HCT116 (cell line): ENCODE results near the gene PLCB1. TPM values are rescaled to one million over a fixed set of nuclear protein-coding genes. Genes with fewer than 3 reads are reported as not detected.

Experiments used
- ATAC-seq: fragments of 200-7000 bp; cut with Tn5 transposase; 2 replicates; pipeline ENCODE4 v1.9.1; 2020; ENCODE audit warnings: mild to moderate bottlenecking, moderate library complexity
- BruUV-seq: library from RNA; stranded (reverse); fragments of 400-500 nt; replicated peaks from 2 replicates; lab custom pipeline; 2021; lab: Mats Ljungman, UMichigan
- CTCF ChIA-PET: fragments of 300-600 bp; sonication (Branson Sonifier 250); formaldehyde crosslinking; loops from one replicate; lab custom pipeline; 2021; ENCODE audit warnings: antibody characterized with exemption; lab: Charles Lee
- POLR2A ChIA-PET: fragments of 300-600, 350-600 bp; sonication (Branson Sonifier 250); formaldehyde crosslinking; loops from one replicate; lab custom pipeline; 2021; ENCODE audit warnings: antibody characterized with exemption; lab: Charles Lee
- RAD21 ChIA-PET, 2 experiments: fragments of 300-600 bp; sonication (Branson Sonifier 250); formaldehyde crosslinking; loops; one replicate each; lab custom pipeline; 2023; ENCODE audit warnings: low total read pairs in 2 of 2; ENCODE audit not compliant: uncharacterized antibody in 2 of 2, unreplicated experiment in 2 of 2, low non-redundant PET in 1 of 2; lab: Charles Lee
- DNase-seq: peaks from one replicate; pipeline ENCODE4 v3.0.0-alpha.2; 2010; ENCODE audit warnings: low read depth, low spot score
- H2AFZ ChIP-seq: fragments of 200-600 bp; shearing (Covaris generic), sonication (generic); 2 replicates; pipeline ENCODE4 v1.6.1; 2017; ENCODE audit warnings: low read depth, mixed run types, mixed read lengths, antibody characterized with exemption, low read length; ENCODE audit not compliant: poor library complexity, severe bottlenecking
- H3K27ac ChIP-seq: 2 replicates; pipeline ENCODE4 v1.5.1; 2012; ENCODE audit warnings: low read depth, low read length
- H3K27me3 ChIP-seq: fragments of 200-600 bp; sonication (generic); 2 replicates; pipeline ENCODE4 v1.6.1; 2016; ENCODE audit warnings: mixed run types, low read length, mixed read lengths; ENCODE audit not compliant: insufficient read depth
- H3K36me3 ChIP-seq, 2 experiments: fragments of 200-500 bp in 1 of 2; fragments of 200-600 bp in 1 of 2; sonication (Bioruptor generic) in 1 of 2; sonication (generic) in 1 of 2; 2 replicates each; pipeline versions ENCODE4 v1.5.1 to v1.6.1; 2014 to 2016; ENCODE audit warnings: low read length in 2 of 2, inconsistent platforms in 1 of 2, mixed read lengths in 1 of 2, mixed run types in 1 of 2; ENCODE audit not compliant: insufficient read depth in 2 of 2, control insufficient read depth in 1 of 2
- H3K4me1 ChIP-seq, 2 experiments: fragments of 200-600 bp in 1 of 2; sonication (generic) in 1 of 2; 2 replicates each; pipeline versions ENCODE4 v1.5.1 to v1.6.1; 2012 to 2017; ENCODE audit warnings: low read length in 2 of 2, inconsistent platforms in 1 of 2, mild to moderate bottlenecking in 1 of 2, mixed read lengths in 1 of 2, mixed run types in 1 of 2, moderate library complexity in 1 of 2; ENCODE audit not compliant: insufficient read depth in 2 of 2, control insufficient read depth in 1 of 2
- H3K4me2 ChIP-seq: fragments of 200-600 bp; sonication (generic); 2 replicates; pipeline ENCODE4 v1.6.1; 2017; ENCODE audit warnings: mixed run types, low read length, mixed read lengths
- H3K4me3 ChIP-seq, 2 experiments: fragments of 200-600 bp in 1 of 2; sonication (generic) in 1 of 2; replicated peaks in 1 of 2; 2 replicates each; pipeline ENCODE4 v1.5.1; 2011 to 2016; ENCODE audit warnings: low read length in 2 of 2, control low read depth in 1 of 2, low read depth in 1 of 2, mild to moderate bottlenecking in 1 of 2, mixed read lengths in 1 of 2, mixed run types in 1 of 2
- H3K79me2 ChIP-seq: fragments of 200-600 bp; sonication (generic); 2 replicates; pipeline ENCODE4 v1.6.1; 2017; ENCODE audit warnings: mild to moderate bottlenecking, mixed run types, low read length, moderate library complexity, mixed read lengths; ENCODE audit not compliant: insufficient read depth
- H3K9ac ChIP-seq: fragments of 200-600 bp; sonication (generic); 2 replicates; pipeline ENCODE4 v1.6.1; 2016; ENCODE audit warnings: low read length, mixed read lengths
- H3K9me2 ChIP-seq: fragments of 200-600 bp; sonication (generic), shearing (Covaris generic); 2 replicates; pipeline ENCODE4 v1.6.1; 2017; ENCODE audit warnings: mixed run types, mild to moderate bottlenecking, moderate library complexity; ENCODE audit not compliant: insufficient read depth
- H3K9me3 ChIP-seq, 2 experiments: fragments of 200-500 bp in 1 of 2; fragments of 200-600 bp in 1 of 2; sonication (Bioruptor generic) in 1 of 2; sonication (generic) in 1 of 2; 2 replicates each; pipeline ENCODE4 v1.6.1; 2014 to 2017; ENCODE audit warnings: low read length in 2 of 2, mixed read lengths in 2 of 2, inconsistent platforms in 1 of 2, low read depth in 1 of 2, mild to moderate bottlenecking in 1 of 2, mixed run types in 1 of 2, moderate library complexity in 1 of 2; ENCODE audit not compliant: control insufficient read depth in 1 of 2, insufficient read depth in 1 of 2
- H4K20me1 ChIP-seq: fragments of 200-600 bp; sonication (generic), shearing (Covaris generic); 2 replicates; pipeline ENCODE4 v1.6.1; 2017; ENCODE audit warnings: mixed run types, mild to moderate bottlenecking, moderate library complexity; ENCODE audit not compliant: insufficient read depth
- CBX3 ChIP-seq: IDR thresholded peaks from 2 replicates; pipeline ENCODE4 v1.6.1; 2012; ENCODE audit warnings: low read depth
- CEBPB ChIP-seq: IDR thresholded peaks from 2 replicates; pipeline ENCODE4 v1.6.1; 2012; ENCODE audit warnings: low read depth
- EZH2 ChIP-seq: fragments of 200-600 bp; sonication (generic); IDR thresholded peaks from 2 replicates; pipeline ENCODE4 v1.6.1; 2017; ENCODE audit warnings: antibody characterized with exemption, mixed run types
- EZH2phosphoT487 ChIP-seq: fragments of 200-600 bp; IDR thresholded peaks from 2 replicates; pipeline ENCODE4 v1.6.1; 2018; ENCODE audit warnings: antibody characterized with exemption, borderline replicate concordance
- JUND ChIP-seq: IDR thresholded peaks from 2 replicates; pipeline ENCODE4 v1.6.1; 2012
- POLR2A ChIP-seq: IDR thresholded peaks from 2 replicates; pipeline ENCODE4 v1.7.0; 2011; ENCODE audit warnings: borderline replicate concordance; ENCODE audit not compliant: insufficient read depth, insufficient read length; ENCODE audit errors: extremely low read depth
- POLR2AphosphoS5 ChIP-seq: IDR thresholded peaks from 2 replicates; pipeline ENCODE4 v1.6.1; 2011; ENCODE audit warnings: mild to moderate bottlenecking, low read depth, low read length, moderate library complexity
- RAD21 ChIP-seq: IDR thresholded peaks from 2 replicates; pipeline ENCODE4 v1.6.1; 2012; ENCODE audit warnings: low read depth, mild to moderate bottlenecking
- SIN3A ChIP-seq: IDR thresholded peaks from 2 replicates; pipeline ENCODE4 v1.6.1; 2012; ENCODE audit warnings: low read depth
- SP1 ChIP-seq: IDR thresholded peaks from 2 replicates; pipeline ENCODE4 v1.6.1; 2012; ENCODE audit warnings: low read depth
- TCF7L2 ChIP-seq: IDR thresholded peaks from 2 replicates; pipeline ENCODE4 v1.7.0; 2011; ENCODE audit warnings: borderline replicate concordance, inconsistent platforms; ENCODE audit not compliant: insufficient read depth, insufficient read length; ENCODE audit errors: extremely low read depth
- YY1 ChIP-seq: IDR thresholded peaks from 2 replicates; pipeline ENCODE4 v1.6.1; 2011; ENCODE audit warnings: low read length, low read depth, moderate library complexity, mild to moderate bottlenecking; ENCODE audit not compliant: insufficient replicate concordance; ENCODE audit errors: extremely low read depth
- ZFX ChIP-seq: fragments of 450-650 bp; IDR thresholded peaks from 2 replicates; pipeline ENCODE4 v1.6.1; 2017
- ZNF274 ChIP-seq: fragments of 200-500 bp; sonication (Bioruptor generic); IDR thresholded peaks from 2 replicates; pipeline ENCODE4 v1.6.1; 2014; ENCODE audit warnings: mild to moderate bottlenecking, low read depth, low read length, inconsistent platforms
- intact Hi-C: fragments of 100-400 bp; cut with micrococcal nuclease; formaldehyde crosslinking; loops from 2 replicates; pipeline ENCODE4 v1.10.0; 2022
- total RNA-seq: library from RNA; stranded (reverse); gene quantifications from one replicate; pipeline ENCODE4 v1.2.1, GENCODE V29; 2021; ENCODE audit not compliant: unreplicated experiment
- TF ChIP-seq, protein P1 (sequence below), 3 experiments: fragments of 200-600 bp in 1 of 3; sonication (generic) in 1 of 3; IDR thresholded peaks in 2 of 3; conservative IDR thresholded peaks in 1 of 3; 2 replicates each; pipeline ENCODE4 v1.5.1; 2012 to 2017; ENCODE audit warnings: low read depth in 2 of 3, low read length in 2 of 3, antibody characterized with exemption in 1 of 3, borderline replicate concordance in 1 of 3, control low read depth in 1 of 3, mild to moderate bottlenecking in 1 of 3, mixed read lengths in 1 of 3, mixed run types in 1 of 3, moderate library complexity in 1 of 3; ENCODE audit not compliant: insufficient read depth in 1 of 3
- TF ChIP-seq, protein P2 (sequence below): IDR thresholded peaks from 2 replicates; pipeline ENCODE4 v1.6.1; 2012; ENCODE audit warnings: low read depth
- TF ChIP-seq, protein P3 (sequence below): IDR thresholded peaks from 2 replicates; pipeline ENCODE4 v1.6.1; 2012
- TF ChIP-seq, protein P4 (sequence below): IDR thresholded peaks from 2 replicates; pipeline ENCODE4 v1.6.1; 2012
- TF ChIP-seq, protein P5 (sequence below): IDR thresholded peaks from 2 replicates; pipeline ENCODE4 v1.6.1; 2011; ENCODE audit warnings: mild to moderate bottlenecking, low read length, moderate library complexity; ENCODE audit not compliant: insufficient replicate concordance; ENCODE audit errors: extremely low read depth

PLCB1 gene
- total RNA-seq, 1 experiment from 2014 or later = 15.8 TPM

DNA sequence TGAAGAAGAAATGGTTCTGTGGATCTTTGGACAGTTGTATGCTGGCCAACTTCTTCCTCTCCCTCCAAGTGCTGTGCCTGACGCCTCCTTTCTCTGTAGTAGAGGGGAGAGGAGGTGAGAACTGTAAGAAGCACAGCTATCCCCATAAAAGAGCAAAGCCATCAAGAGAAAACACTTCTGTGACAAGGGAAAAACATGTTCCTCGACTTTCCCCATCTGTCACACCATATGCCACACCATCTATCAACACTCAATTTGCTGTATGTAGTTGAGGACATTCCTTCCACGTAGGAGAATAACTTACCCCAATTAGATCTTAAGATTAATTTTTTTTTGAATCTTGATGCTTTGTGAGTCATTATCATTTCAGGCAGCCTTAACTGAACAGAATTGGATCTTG, 780.7 kb downstream of the PLCB1 start:
- ChIA-PET RAD21 (no interaction called here), POLR2A (no interaction called here), CTCF (no interaction called here)
- intact Hi-C loops = no loop called here
- Histone ChIP-seq H3K4me1 (no peaks in the 10 kb centered on the region), H3K9me3 (no peaks in the 10 kb centered on the region), H3K9ac (no peak overlapping the region), H3K27ac (no peak overlapping the region), H2AFZ (no peak overlapping the region), H3K4me2 (no peak overlapping the region), H3K4me3 (no peak overlapping the region), H3K79me2 (no peaks in the 10 kb centered on the region), H4K20me1 (no peaks in the 10 kb centered on the region), H3K27me3 (no peaks in the 10 kb centered on the region), H3K9me2 (no peaks in the 10 kb centered on the region), H3K36me3 (no peaks in the 10 kb centered on the region)
- no TSS peak for BruUV-seq
- DNase-seq (no peak), ATAC-seq (no peak)
- TF ChIP-seq EZH2phosphoT487 = no peak
- TF ChIP-seq RAD21 = no peak
- no peak for TF ChIP-seq YY1
- TF ChIP-seq, protein P1, sequence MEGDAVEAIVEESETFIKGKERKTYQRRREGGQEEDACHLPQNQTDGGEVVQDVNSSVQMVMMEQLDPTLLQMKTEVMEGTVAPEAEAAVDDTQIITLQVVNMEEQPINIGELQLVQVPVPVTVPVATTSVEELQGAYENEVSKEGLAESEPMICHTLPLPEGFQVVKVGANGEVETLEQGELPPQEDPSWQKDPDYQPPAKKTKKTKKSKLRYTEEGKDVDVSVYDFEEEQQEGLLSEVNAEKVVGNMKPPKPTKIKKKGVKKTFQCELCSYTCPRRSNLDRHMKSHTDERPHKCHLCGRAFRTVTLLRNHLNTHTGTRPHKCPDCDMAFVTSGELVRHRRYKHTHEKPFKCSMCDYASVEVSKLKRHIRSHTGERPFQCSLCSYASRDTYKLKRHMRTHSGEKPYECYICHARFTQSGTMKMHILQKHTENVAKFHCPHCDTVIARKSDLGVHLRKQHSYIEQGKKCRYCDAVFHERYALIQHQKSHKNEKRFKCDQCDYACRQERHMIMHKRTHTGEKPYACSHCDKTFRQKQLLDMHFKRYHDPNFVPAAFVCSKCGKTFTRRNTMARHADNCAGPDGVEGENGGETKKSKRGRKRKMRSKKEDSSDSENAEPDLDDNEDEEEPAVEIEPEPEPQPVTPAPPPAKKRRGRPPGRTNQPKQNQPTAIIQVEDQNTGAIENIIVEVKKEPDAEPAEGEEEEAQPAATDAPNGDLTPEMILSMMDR (IDR thresholded peaks at IDR 0.05 in 2 of 3, conservative IDR thresholded peaks at IDR 0.05 in 1 of 3; ENCODE audit: borderline replicate concordance in 1 of 3, insufficient read depth in 1 of 3, low read depth in 2 of 3, low read length in 2 of 3) = no peak
- no peak for TF ChIP-seq SP1
- no peak for TF ChIP-seq CBX3
- TF ChIP-seq, protein P2, sequence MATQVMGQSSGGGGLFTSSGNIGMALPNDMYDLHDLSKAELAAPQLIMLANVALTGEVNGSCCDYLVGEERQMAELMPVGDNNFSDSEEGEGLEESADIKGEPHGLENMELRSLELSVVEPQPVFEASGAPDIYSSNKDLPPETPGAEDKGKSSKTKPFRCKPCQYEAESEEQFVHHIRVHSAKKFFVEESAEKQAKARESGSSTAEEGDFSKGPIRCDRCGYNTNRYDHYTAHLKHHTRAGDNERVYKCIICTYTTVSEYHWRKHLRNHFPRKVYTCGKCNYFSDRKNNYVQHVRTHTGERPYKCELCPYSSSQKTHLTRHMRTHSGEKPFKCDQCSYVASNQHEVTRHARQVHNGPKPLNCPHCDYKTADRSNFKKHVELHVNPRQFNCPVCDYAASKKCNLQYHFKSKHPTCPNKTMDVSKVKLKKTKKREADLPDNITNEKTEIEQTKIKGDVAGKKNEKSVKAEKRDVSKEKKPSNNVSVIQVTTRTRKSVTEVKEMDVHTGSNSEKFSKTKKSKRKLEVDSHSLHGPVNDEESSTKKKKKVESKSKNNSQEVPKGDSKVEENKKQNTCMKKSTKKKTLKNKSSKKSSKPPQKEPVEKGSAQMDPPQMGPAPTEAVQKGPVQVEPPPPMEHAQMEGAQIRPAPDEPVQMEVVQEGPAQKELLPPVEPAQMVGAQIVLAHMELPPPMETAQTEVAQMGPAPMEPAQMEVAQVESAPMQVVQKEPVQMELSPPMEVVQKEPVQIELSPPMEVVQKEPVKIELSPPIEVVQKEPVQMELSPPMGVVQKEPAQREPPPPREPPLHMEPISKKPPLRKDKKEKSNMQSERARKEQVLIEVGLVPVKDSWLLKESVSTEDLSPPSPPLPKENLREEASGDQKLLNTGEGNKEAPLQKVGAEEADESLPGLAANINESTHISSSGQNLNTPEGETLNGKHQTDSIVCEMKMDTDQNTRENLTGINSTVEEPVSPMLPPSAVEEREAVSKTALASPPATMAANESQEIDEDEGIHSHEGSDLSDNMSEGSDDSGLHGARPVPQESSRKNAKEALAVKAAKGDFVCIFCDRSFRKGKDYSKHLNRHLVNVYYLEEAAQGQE = no peak
- no peak for TF ChIP-seq ZNF274
- no peak for TF ChIP-seq POLR2AphosphoS5
- no peak for TF ChIP-seq SIN3A
- TF ChIP-seq CEBPB = no peak
- TF ChIP-seq JUND = no peak
- TF ChIP-seq, protein P3, sequence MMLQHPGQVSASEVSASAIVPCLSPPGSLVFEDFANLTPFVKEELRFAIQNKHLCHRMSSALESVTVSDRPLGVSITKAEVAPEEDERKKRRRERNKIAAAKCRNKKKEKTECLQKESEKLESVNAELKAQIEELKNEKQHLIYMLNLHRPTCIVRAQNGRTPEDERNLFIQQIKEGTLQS = no peak
- no peak for TF ChIP-seq POLR2A
- TF ChIP-seq, protein P4, sequence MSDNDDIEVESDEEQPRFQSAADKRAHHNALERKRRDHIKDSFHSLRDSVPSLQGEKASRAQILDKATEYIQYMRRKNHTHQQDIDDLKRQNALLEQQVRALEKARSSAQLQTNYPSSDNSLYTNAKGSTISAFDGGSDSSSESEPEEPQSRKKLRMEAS = no peak
- no peak for TF ChIP-seq EZH2
- TF ChIP-seq ZFX = no peak
- TF ChIP-seq, protein P5, sequence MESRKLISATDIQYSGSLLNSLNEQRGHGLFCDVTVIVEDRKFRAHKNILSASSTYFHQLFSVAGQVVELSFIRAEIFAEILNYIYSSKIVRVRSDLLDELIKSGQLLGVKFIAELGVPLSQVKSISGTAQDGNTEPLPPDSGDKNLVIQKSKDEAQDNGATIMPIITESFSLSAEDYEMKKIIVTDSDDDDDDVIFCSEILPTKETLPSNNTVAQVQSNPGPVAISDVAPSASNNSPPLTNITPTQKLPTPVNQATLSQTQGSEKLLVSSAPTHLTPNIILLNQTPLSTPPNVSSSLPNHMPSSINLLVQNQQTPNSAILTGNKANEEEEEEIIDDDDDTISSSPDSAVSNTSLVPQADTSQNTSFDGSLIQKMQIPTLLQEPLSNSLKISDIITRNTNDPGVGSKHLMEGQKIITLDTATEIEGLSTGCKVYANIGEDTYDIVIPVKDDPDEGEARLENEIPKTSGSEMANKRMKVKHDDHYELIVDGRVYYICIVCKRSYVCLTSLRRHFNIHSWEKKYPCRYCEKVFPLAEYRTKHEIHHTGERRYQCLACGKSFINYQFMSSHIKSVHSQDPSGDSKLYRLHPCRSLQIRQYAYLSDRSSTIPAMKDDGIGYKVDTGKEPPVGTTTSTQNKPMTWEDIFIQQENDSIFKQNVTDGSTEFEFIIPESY = no peak
- no peak for TF ChIP-seq TCF7L2
